Effector memory CD8-positive, alpha-beta T cell (primary cell): ENCODE measurements around the gene TRIM47.
"Not testable (repeated sequence)": the region's sequence is repeated elsewhere in the genome, so short reads cannot be mapped to it uniquely, and the experiment has no call there.

Source experiments
- ATAC-seq: fragments of 150-1000 bp; cut with Tn5 transposase; replicated peaks from 2 replicates; pipeline ENCODE4 v1.10.0; 2021; ENCODE audit warnings: mild to moderate bottlenecking, moderate library complexity
- DNase-seq, 3 experiments: peaks; one replicate each; pipeline ENCODE4 v3.0.0; 2021
- H3K27ac Mint-ChIP-seq, 2 donors: one replicate each; pipeline ENCODE4 v1.8.0; 2022; ENCODE audit warnings: mild to moderate bottlenecking in 2 of 2, mixed read lengths in 2 of 2, moderate library complexity in 2 of 2
- H3K27me3 Mint-ChIP-seq, 2 donors: one replicate each; pipeline ENCODE4 v1.8.0; 2022; ENCODE audit warnings: mixed read lengths in 2 of 2
- H3K36me3 Mint-ChIP-seq: one replicate; pipeline ENCODE4 v1.8.0; 2022; ENCODE audit warnings: mild to moderate bottlenecking, moderate library complexity, mixed read lengths; ENCODE audit not compliant: insufficient read depth
- H3K4me1 Mint-ChIP-seq, 2 donors: one replicate each; pipeline ENCODE4 v1.8.0; 2022; ENCODE audit warnings: low read depth in 2 of 2, mixed read lengths in 2 of 2
- H3K4me3 Mint-ChIP-seq, 2 donors: one replicate each; pipeline ENCODE4 v1.8.0; 2022; ENCODE audit warnings: mild to moderate bottlenecking in 2 of 2, mixed read lengths in 2 of 2, moderate library complexity in 2 of 2
- H3K9me3 Mint-ChIP-seq, 2 donors: one replicate each; pipeline ENCODE4 v1.8.0; 2022; ENCODE audit warnings: mixed read lengths in 2 of 2

The TRIM47 gene

GRCh38 chr17:75892556-75893224 lies 14.3 kb upstream of the TRIM47 start:
- no peak for ATAC-seq

GRCh38 chr17:75891605-75892555 lies 13.5 kb upstream of the TRIM47 start:
- ATAC-seq (no peak), DNase-seq (no peak)
- peaks cover 20 to 23% of the 10 kb centered on the region in 2 donors for H3K4me1 Mint-ChIP-seq
- no peak overlapping the region for H3K4me3 Mint-ChIP-seq
- H3K9me3 Mint-ChIP-seq, result no peaks in the 10 kb centered on the region
- no peaks in the 10 kb centered on the region for H3K27me3 Mint-ChIP-seq
- H3K36me3 Mint-ChIP-seq, result peaks cover 33% of the 10 kb centered on the region
- no peak overlapping the region for H3K27ac Mint-ChIP-seq

More at GRCh38 chr17:75892556-75893224, 14.3 kb upstream of the TRIM47 start:
- no peak overlapping the region for H3K4me3 Mint-ChIP-seq
- no peak overlapping the region for H3K27ac Mint-ChIP-seq
- no peaks in the 10 kb centered on the region for H3K9me3 Mint-ChIP-seq
- H3K4me1 Mint-ChIP-seq, result peaks cover 20 to 27% of the 10 kb centered on the region in 2 donors
- no peak for DNase-seq
- H3K36me3 Mint-ChIP-seq, result peaks cover 28% of the 10 kb centered on the region
- no peaks in the 10 kb centered on the region for H3K27me3 Mint-ChIP-seq

GRCh38 chr17:75891022-75891604 lies 12.7 kb upstream of the TRIM47 start:
- H3K36me3 Mint-ChIP-seq, result peaks cover 29% of the 10 kb centered on the region
- H3K4me3 Mint-ChIP-seq, result no peak overlapping the region
- DNase-seq (no peak), ATAC-seq (no peak)
- H3K9me3 Mint-ChIP-seq, result no peaks in the 10 kb centered on the region
- peak overlapping the region in 1 of 2 donors; percentile 66 for H3K27ac Mint-ChIP-seq
- H3K4me1 Mint-ChIP-seq, result peaks cover 20 to 22% of the 10 kb centered on the region in 2 donors
- H3K27me3 Mint-ChIP-seq, result no peaks in the 10 kb centered on the region

GRCh38 chr17:75889454-75889853 lies 11.1 kb upstream of the TRIM47 start:
- ATAC-seq (no peak), DNase-seq (no peak)
- Mint-ChIP-seq H3K4me1 (peaks cover 8 to 12% of the 10 kb centered on the region in 2 donors), H3K27ac (peak overlapping the region in 1 of 2 donors; percentile 35), H3K9me3 (no peaks in the 10 kb centered on the region), H3K36me3 (peaks cover 23% of the 10 kb centered on the region), H3K4me3 (no peak overlapping the region), H3K27me3 (no peaks in the 10 kb centered on the region)

GRCh38 chr17:75888484-75888883 lies 10.1 kb upstream of the TRIM47 start:
- H3K4me3 Mint-ChIP-seq, result no peak overlapping the region
- ATAC-seq (no peak), DNase-seq (no peak)
- H3K9me3 Mint-ChIP-seq, result no peaks in the 10 kb centered on the region
- peaks cover 0 to 3% of the 10 kb centered on the region in 2 donors for H3K4me1 Mint-ChIP-seq
- H3K27ac Mint-ChIP-seq, result no peak overlapping the region
- peaks cover 23% of the 10 kb centered on the region for H3K36me3 Mint-ChIP-seq
- no peaks in the 10 kb centered on the region for H3K27me3 Mint-ChIP-seq

GRCh38 chr17:75885860-75886259 lies 7.5 kb upstream of the TRIM47 start:
- not testable (repeated sequence) for H3K4me1 Mint-ChIP-seq, H3K27me3 Mint-ChIP-seq, H3K4me3 Mint-ChIP-seq, H3K9me3 Mint-ChIP-seq, ATAC-seq, H3K27ac Mint-ChIP-seq, DNase-seq
- H3K36me3 Mint-ChIP-seq, result peaks cover 20% of the 10 kb centered on the region

- ATAC-seq (no peak), DNase-seq (no peak)
- Mint-ChIP-seq H3K27ac (no peak overlapping the region), H3K4me1 (peaks cover 0 to 9% of the 10 kb centered on the region in 2 donors), H3K27me3 (no peaks in the 10 kb centered on the region), H3K4me3 (no peak overlapping the region), H3K9me3 (no peaks in the 10 kb centered on the region), H3K36me3 (peaks cover 17% of the 10 kb centered on the region)
These were observed 7.0 kb upstream of the TRIM47 start for GRCh38 chr17:75885431-75885830.

- Mint-ChIP-seq H3K27ac (no peak overlapping the region), H3K4me3 (peak overlapping the region in 1 of 2 donors; percentile 31), H3K27me3 (no peaks in the 10 kb centered on the region), H3K36me3 (no peaks in the 10 kb centered on the region), H3K9me3 (no peaks in the 10 kb centered on the region), H3K4me1 (peaks cover 10 to 18% of the 10 kb centered on the region in 2 donors)
- peak; percentile 32 for ATAC-seq
- no peak for DNase-seq
These were observed 3.5 kb upstream of the TRIM47 start for GRCh38 chr17:75881678-75882454.

GRCh38 chr17:75880266-75880665 lies 1.9 kb upstream of the TRIM47 start:
- Mint-ChIP-seq H3K4me3 (peak overlapping the region in 1 of 2 donors; percentile 20), H3K36me3 (peaks cover under 1% of the 10 kb centered on the region), H3K9me3 (no peaks in the 10 kb centered on the region), H3K4me1 (peaks cover 21 to 31% of the 10 kb centered on the region in 2 donors), H3K27me3 (no peaks in the 10 kb centered on the region), H3K27ac (no peak overlapping the region)
- no peak for ATAC-seq
- no peak for DNase-seq

- ATAC-seq (peak; percentile 73), DNase-seq (peak; percentile 61 to 70 (median 69))
- no peaks in the 10 kb centered on the region for H3K9me3 Mint-ChIP-seq
- H3K4me3 Mint-ChIP-seq, result peak overlapping the region; percentile 87 to 92
- H3K4me1 Mint-ChIP-seq, result peaks cover 21 to 35% of the 10 kb centered on the region in 2 donors
- peaks cover 2% of the 10 kb centered on the region for H3K36me3 Mint-ChIP-seq
- H3K27me3 Mint-ChIP-seq, result no peaks in the 10 kb centered on the region
- H3K27ac Mint-ChIP-seq, result peak overlapping the region; percentile 75 to 93
These were observed 618 bp downstream of the TRIM47 start for GRCh38 chr17:75877752-75878173.

GRCh38 chr17:75876938-75877751 lies 1.2 kb downstream of the TRIM47 start:
- ATAC-seq (no peak), DNase-seq (peak in 1 of 3 experiments; percentile 23)
- peaks cover 21 to 39% of the 10 kb centered on the region in 2 donors for H3K4me1 Mint-ChIP-seq
- no peaks in the 10 kb centered on the region for H3K27me3 Mint-ChIP-seq
- peaks cover 2% of the 10 kb centered on the region for H3K36me3 Mint-ChIP-seq
- H3K9me3 Mint-ChIP-seq, result no peaks in the 10 kb centered on the region
- H3K4me3 Mint-ChIP-seq, result peak overlapping the region; percentile 87 to 92
- peak overlapping the region; percentile 75 to 93 for H3K27ac Mint-ChIP-seq
